Cardiac muscle cell (in vitro differentiated cells and primary cell): Measurements from ENCODE around the gene SYNDIG1L. TPM values are rescaled to one million over a fixed set of nuclear protein-coding genes. Genes with fewer than 3 reads are reported as not detected.
"Not testable (repeated sequence)": the region's sequence is repeated elsewhere in the genome, so short reads cannot be mapped to it uniquely, and the experiment has no call there.

ENCODE experiments used
- DNase-seq, 2 donors: peaks; one replicate each; pipeline versions ENCODE4 v3.0.0 to v3.0.0-alpha.2; 2010 to 2017; ENCODE audit warnings: low read depth in 1 of 2, low spot score in 1 of 2
- H3K27ac ChIP-seq: fragments of 200-600 bp; sonication (generic); 2 replicates; pipeline ENCODE4 v1.5.1; 2016
- H3K27me3 ChIP-seq: fragments of 200-600 bp; sonication (generic); 2 replicates; pipeline ENCODE4 v1.6.0; 2016; ENCODE audit warnings: control low read depth
- H3K36me3 ChIP-seq: fragments of 200-600 bp; sonication (generic); 2 replicates; pipeline ENCODE4 v1.5.1; 2016; ENCODE audit warnings: control low read depth
- H3K4me1 ChIP-seq: fragments of 200-600 bp; sonication (generic); 2 replicates; pipeline ENCODE4 v1.8.1; 2017; ENCODE audit warnings: low read depth, mild to moderate bottlenecking, mixed run types
- H3K4me3 ChIP-seq: fragments of 200-600 bp; sonication (generic); 2 replicates; pipeline ENCODE4 v1.5.1; 2016; ENCODE audit warnings: mild to moderate bottlenecking
- H3K9me3 ChIP-seq: fragments of 200-600 bp; sonication (generic); 2 replicates; pipeline ENCODE4 v1.5.1; 2017; ENCODE audit warnings: low read depth, mild to moderate bottlenecking, control low read depth
- CTCF ChIP-seq: IDR thresholded peaks from 2 replicates; pipeline ENCODE4 v1.5.1; 2012; ENCODE audit warnings: low read depth, mild to moderate bottlenecking, low read length
- polyA plus RNA-seq: library from polyadenylated mRNA; unstranded; fragments of >200 nt; fragmentation: Nextera tagmentation; extraction: Ambion mirVana; gene quantifications from 2 replicates; pipeline ENCODE4 v1.2.1, GENCODE V29; 2016
- total RNA-seq: library from RNA; depleted of rRNA; stranded (reverse); fragments of >200 nt; gene quantifications from 2 replicates; pipeline ENCODE4 v1.2.3, GENCODE V29; 2016

The SYNDIG1L gene
- total and polyA plus RNA-seq, 2 experiments from 2014 or later, result 0.39 TPM; not detected in 1

GRCh38 chr14:74382231-74382630, 43.8 kb downstream of the SYNDIG1L start:
- no peak overlapping the region for H3K27ac ChIP-seq
- no peaks in the 10 kb centered on the region for H3K9me3 ChIP-seq
- H3K4me1 ChIP-seq, result no peaks in the 10 kb centered on the region
- no peak overlapping the region for H3K4me3 ChIP-seq
- TF ChIP-seq CTCF, result no peak
- H3K27me3 ChIP-seq, result no peaks in the 10 kb centered on the region
- H3K36me3 ChIP-seq, result no peaks in the 10 kb centered on the region
- no peak for DNase-seq

DNA sequence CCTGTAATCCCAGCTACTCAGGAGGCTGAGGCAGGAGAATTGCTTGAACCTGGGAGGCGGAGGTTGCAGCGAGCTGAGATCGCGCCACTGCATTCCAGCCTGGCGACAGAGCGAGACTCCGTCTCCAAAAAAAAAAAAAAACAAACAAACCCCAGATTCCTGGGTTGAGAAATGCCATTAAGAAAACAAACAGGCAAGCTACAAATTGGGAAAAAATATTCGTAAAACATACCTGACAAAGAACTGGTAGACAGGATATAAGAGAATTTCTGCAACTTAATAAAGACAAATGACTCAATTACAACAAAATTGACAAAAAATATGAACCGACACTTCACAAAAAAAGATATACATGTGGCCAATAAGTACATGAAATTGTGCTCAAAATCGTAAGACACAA, 44.4 kb downstream of the SYNDIG1L start:
- not testable (repeated sequence) for H3K36me3 ChIP-seq, H3K27me3 ChIP-seq, H3K9me3 ChIP-seq, H3K4me1 ChIP-seq, H3K4me3 ChIP-seq, H3K27ac ChIP-seq, DNase-seq

DNA sequence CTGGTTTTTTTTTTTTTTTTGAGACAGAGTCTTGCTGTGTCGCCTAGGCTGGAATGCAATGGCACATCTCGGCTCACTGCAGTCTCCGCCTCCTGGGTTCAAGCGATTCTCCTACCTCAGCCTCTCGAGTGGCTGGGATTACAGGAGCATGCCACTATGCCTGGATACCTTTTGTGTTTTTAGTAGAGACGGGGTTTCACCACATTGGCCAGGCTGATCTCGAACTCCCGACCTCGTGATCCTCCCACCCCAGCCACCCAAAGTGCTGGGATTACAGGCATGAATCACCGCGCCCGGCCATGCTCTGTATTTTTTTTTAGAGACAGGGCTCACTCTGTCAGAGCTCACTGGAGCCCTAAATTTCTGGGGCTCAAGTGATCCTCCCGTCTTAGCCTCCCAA, 45.2 kb downstream of the SYNDIG1L start:
- no peak for TF ChIP-seq CTCF
- Histone ChIP-seq H3K4me1 (no peaks in the 10 kb centered on the region), H3K27me3 (no peaks in the 10 kb centered on the region), H3K36me3 (no peaks in the 10 kb centered on the region), H3K9me3 (no peaks in the 10 kb centered on the region), H3K4me3 (no peak overlapping the region), H3K27ac (no peak overlapping the region)
- no peak for DNase-seq

DNA sequence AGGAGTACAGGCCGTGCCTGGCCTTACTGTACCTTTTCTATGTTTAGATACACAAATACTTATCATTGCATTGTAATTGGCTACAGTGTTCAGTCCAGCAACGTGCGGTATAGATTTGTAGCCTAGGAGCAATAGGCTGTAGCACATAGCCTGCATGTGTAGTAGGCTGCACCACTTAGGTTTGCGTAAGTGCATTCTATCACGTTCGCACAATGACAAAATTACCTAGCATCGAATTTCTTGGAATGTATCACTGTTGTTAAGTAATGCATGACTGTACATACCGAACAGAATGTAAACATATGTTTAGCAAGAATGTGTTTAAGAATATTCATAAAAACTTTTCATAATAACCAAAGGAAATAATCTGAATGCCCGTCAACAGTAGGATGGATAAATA, 45.8 kb downstream of the SYNDIG1L start:
- Histone ChIP-seq H3K9me3 (no peaks in the 10 kb centered on the region), H3K27ac (no peak overlapping the region), H3K36me3 (no peaks in the 10 kb centered on the region), H3K4me1 (no peaks in the 10 kb centered on the region), H3K27me3 (no peaks in the 10 kb centered on the region), H3K4me3 (no peak overlapping the region)
- DNase-seq, result no peak
- no peak for TF ChIP-seq CTCF

DNA sequence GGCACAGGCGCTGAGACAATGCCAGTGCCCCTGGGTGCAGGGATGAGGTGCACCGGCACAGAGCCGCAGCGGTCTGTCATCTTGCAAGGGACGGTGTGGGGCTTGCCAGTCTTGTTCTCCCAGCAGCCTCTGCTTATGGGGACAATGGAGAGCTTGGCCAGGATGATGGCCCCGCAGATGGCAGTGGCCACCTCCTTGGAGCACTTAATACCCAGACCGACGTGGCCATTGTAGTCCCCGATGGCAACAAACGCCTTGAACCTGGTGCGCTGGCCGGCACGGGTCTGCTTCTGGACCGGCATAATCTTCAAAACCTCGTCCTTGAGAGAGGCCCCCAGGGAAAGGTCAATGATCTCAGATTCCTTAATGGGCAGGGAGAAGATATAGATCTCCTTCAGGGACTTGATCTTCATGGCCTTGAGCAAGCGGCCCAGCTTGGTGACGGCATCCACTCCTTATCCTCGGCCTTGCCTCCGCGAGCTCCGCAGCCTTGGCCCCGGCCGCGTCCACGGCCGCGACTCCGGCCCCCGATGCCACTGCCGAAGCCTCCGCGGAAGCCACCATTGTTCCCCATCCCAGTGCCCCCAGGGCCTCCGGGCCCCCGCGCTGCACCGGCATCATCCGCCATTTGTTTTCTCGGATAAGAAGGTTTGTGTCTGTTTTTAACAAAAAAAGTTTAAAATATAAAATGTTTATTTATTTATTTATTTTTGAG, 47.9 kb downstream of the SYNDIG1L start:
- H3K4me3 ChIP-seq, result no peak overlapping the region
- TF ChIP-seq CTCF, result no peak
- peaks cover 9% of the 10 kb centered on the region for H3K4me1 ChIP-seq
- no peaks in the 10 kb centered on the region for H3K36me3 ChIP-seq
- H3K27ac ChIP-seq, result no peak overlapping the region
- no peaks in the 10 kb centered on the region for H3K9me3 ChIP-seq
- no peaks in the 10 kb centered on the region for H3K27me3 ChIP-seq
- DNase-seq, result no peak

GRCh38 chr14:74368441-74368840, 57.6 kb downstream of the SYNDIG1L start:
- Histone ChIP-seq H3K4me3 (no peak overlapping the region), H3K36me3 (no peaks in the 10 kb centered on the region), H3K9me3 (no peaks in the 10 kb centered on the region), H3K4me1 (no peaks in the 10 kb centered on the region), H3K27ac (no peak overlapping the region), H3K27me3 (no peaks in the 10 kb centered on the region)
- no peak for TF ChIP-seq CTCF
- no peak for DNase-seq
